K562 treated with DMSO at 1 percent for 4 hours (cell line): ENCODE data around the gene FMO3. TPM values are rescaled to one million over a fixed set of nuclear protein-coding genes. Genes with fewer than 3 reads are reported as not detected.

Experiments
- total RNA-seq: library from RNA; unstranded; fragments of 300-600 nt; gene quantifications from 2 replicates; pipeline ENCODE4 v1.2.3, GENCODE V29; 2022; ENCODE audit not compliant: insufficient read depth

Gene FMO3
- not detected in 2 replicates for total RNA-seq

DNA sequence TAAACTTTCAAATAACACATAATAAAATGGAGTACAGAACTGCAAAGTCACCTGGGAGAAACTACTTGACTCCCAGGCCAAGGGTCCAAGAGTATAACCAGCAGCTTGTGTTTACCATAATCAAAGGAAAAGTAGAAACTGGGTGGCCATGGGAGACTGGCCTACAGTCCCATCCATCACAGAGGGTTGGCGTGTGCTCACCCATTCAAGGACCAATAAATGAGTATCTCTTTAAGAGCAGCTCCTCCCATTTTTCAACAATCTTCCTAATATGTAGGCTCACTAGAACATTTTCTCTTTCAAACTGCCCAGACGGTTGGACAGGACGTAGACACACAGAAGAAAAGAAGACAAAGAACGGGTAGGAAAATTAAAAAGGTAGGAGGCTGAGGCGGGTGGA is at the start of gene FMO3:
Gene FMO3 (plus strand): TSS at position 302 of the 400 bp plus-strand sequence. CDS start 1,754 bp downstream, outside the sequence.

Other genes with a start within 250 kb of the FMO3 start
- not detected in 2 replicates for gene MROH9, start 155.4 kb upstream of the FMO3 start, total RNA-seq
- gene FMO2, start 94.4 kb downstream of the FMO3 start, total RNA-seq = not detected in 2 replicates
- not detected in 2 replicates for gene FMO1, start 157.6 kb downstream of the FMO3 start, total RNA-seq
- 0.75 TPM in 1 of 2 replicates, not detected in the other for gene FMO4, start 223.3 kb downstream of the FMO3 start, total RNA-seq